Measurements from ENCODE around the gene LAMP1. TPM values are rescaled to one million over a fixed set of nuclear protein-coding genes. Genes with fewer than 3 reads are reported as not detected.

LAMP1 gene
- total RNA-seq, 1 experiment from 2014 or later, result 110 TPM

DNA sequence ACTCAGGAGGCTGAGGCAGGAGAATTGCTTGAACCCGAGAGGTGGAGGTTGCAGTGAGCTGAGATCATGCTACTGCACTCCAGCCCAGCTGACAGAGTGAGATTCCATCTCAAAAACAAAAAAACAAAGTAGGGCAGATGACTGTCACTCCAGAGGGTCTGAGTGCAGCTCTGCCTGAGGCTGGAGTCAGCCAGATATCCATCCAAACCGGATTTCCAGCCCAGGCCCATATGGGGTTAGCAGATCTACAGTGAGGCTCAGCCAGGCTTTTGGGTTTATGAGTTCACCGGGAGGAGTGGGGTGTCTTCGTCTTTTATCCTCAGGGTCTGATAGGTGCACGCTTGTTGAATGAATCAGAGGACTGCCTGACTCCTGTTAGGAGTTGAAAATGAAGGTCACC, 19.0 kb downstream of the LAMP1 start:
- CTCF ChIA-PET, result no interaction called here
- H3K36me3 ChIP-seq (ENCODE audit: low read depth, low read length), result peaks cover 9% of the 10 kb centered on the region; the same call in 1 of the 2 replicates
- DNase-seq (no peak), ATAC-seq (no peak)
- POLR2A ChIA-PET (ENCODE audit: unreplicated experiment), result no interaction called here
- H3K4me3 ChIP-seq (ENCODE audit: low read length), result no peak overlapping the region
- no peaks in the 10 kb centered on the region for H3K9me3 ChIP-seq (ENCODE audit: low read length)
- H3K27me3 ChIP-seq (ENCODE audit: low read length), result no peaks in the 10 kb centered on the region
- no peak overlapping the region for H3K27ac ChIP-seq (ENCODE audit: low read length)
- no TSS peak for BruUV-seq (replicated peaks)
- H3K4me2 ChIP-seq (ENCODE audit: low read length), result no peak overlapping the region
- H3K79me2 ChIP-seq (ENCODE audit: low read length), result no peaks in the 10 kb centered on the region; the same call in 1 of the 2 replicates
- no peaks in the 10 kb centered on the region for H3F3A ChIP-seq (ENCODE audit: low read length, unreplicated experiment)
- H3K9me2 ChIP-seq (replicated peaks; ENCODE audit: low read length), result no peaks in the 10 kb centered on the region
- no peak overlapping the region for H3K9ac ChIP-seq (ENCODE audit: low read length)
- intact Hi-C loops (cut with micrococcal nuclease), result no loop called here
- H4K20me1 ChIP-seq (ENCODE audit: low read length), result no peaks in the 10 kb centered on the region
- H2AFZ ChIP-seq (ENCODE audit: low read length), result no peak overlapping the region
- no peaks in the 10 kb centered on the region for H3K4me1 ChIP-seq (ENCODE audit: insufficient read depth, low read length)
- TF ChIP-seq, protein P1, sequence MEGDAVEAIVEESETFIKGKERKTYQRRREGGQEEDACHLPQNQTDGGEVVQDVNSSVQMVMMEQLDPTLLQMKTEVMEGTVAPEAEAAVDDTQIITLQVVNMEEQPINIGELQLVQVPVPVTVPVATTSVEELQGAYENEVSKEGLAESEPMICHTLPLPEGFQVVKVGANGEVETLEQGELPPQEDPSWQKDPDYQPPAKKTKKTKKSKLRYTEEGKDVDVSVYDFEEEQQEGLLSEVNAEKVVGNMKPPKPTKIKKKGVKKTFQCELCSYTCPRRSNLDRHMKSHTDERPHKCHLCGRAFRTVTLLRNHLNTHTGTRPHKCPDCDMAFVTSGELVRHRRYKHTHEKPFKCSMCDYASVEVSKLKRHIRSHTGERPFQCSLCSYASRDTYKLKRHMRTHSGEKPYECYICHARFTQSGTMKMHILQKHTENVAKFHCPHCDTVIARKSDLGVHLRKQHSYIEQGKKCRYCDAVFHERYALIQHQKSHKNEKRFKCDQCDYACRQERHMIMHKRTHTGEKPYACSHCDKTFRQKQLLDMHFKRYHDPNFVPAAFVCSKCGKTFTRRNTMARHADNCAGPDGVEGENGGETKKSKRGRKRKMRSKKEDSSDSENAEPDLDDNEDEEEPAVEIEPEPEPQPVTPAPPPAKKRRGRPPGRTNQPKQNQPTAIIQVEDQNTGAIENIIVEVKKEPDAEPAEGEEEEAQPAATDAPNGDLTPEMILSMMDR (conservative IDR thresholded peaks at IDR 0.05; ENCODE audit: low read depth, low read length), result no peak
- no peak for TF ChIP-seq EZH2phosphoT487 (IDR thresholded peaks at IDR 0.05; ENCODE audit: borderline replicate concordance, low read length)
- no peak for TF ChIP-seq EZH2 (IDR thresholded peaks at IDR 0.05; ENCODE audit: low read length, unreplicated experiment)

DNA sequence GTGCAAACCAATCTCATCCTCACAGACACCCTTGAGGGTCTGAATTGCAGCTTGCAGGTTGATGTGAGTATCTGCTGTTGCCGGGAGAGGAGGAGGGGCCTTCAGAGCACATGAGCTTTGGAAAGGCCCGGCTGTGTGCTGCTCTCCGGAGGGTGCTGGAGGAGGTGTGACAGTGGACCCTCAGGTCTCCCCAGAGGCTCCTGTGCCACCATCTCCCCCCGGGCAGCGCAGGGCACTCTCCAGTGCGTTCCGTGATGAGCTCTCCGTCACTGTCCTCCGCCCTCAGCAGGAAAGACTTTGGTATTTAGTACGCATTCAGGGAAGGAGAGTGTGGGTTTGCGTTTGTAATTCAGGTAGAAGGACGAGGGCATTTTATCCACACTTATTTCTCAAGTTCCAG, 20.0 kb downstream of the LAMP1 start:
- Histone ChIP-seq H3K36me3 (ENCODE audit: low read depth, low read length) (peaks cover 6% of the 10 kb centered on the region; the same call in 1 of the 2 replicates), H3K4me3 (ENCODE audit: low read length) (no peak overlapping the region), H3K4me2 (ENCODE audit: low read length) (no peak overlapping the region), H3K27me3 (ENCODE audit: low read length) (no peaks in the 10 kb centered on the region), H2AFZ (ENCODE audit: low read length) (no peak overlapping the region), H3K9me3 (ENCODE audit: low read length) (no peaks in the 10 kb centered on the region), H3K9me2 (replicated peaks; ENCODE audit: low read length) (no peaks in the 10 kb centered on the region), H3F3A (ENCODE audit: low read length, unreplicated experiment) (no peaks in the 10 kb centered on the region), H3K4me1 (ENCODE audit: insufficient read depth, low read length) (no peaks in the 10 kb centered on the region), H4K20me1 (ENCODE audit: low read length) (no peaks in the 10 kb centered on the region), H3K79me2 (ENCODE audit: low read length) (no peaks in the 10 kb centered on the region; the same call in 1 of the 2 replicates), H3K9ac (ENCODE audit: low read length) (no peak overlapping the region), H3K27ac (ENCODE audit: low read length) (no peak overlapping the region)
- no peak for ATAC-seq
- intact Hi-C loops (cut with micrococcal nuclease), result no loop called here
- TF ChIP-seq EZH2 (IDR thresholded peaks at IDR 0.05; ENCODE audit: low read length, unreplicated experiment) (no peak), EZH2phosphoT487 (IDR thresholded peaks at IDR 0.05; ENCODE audit: borderline replicate concordance, low read length) (no peak)
- TF ChIP-seq, protein P1 (conservative IDR thresholded peaks at IDR 0.05; ENCODE audit: low read depth, low read length), result no peak
- no peak for DNase-seq
- POLR2A ChIA-PET (ENCODE audit: unreplicated experiment), result no interaction called here
- no TSS peak for BruUV-seq (replicated peaks)
- CTCF ChIA-PET, result no interaction called here

DNA sequence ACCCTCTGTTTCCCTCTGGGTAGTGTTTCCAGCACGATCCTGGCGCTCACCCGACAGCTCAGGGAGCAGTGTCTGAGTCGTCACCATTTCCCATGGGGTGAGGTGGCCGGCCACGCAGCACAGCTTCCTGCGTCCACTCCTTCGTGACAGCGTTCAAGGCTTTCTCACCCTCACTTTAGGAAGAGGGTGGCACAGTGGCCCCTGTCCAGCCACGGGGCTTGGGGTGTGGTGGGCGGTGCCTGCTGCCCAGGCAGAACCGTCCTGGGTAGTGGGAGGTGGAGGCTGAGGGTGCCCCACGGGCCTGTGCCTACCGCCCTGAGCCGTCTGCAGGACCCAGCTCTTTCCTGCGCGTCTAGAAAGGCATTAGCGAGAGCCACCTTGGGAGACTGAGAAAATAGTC, 21.9 kb downstream of the LAMP1 start:
- no peak for DNase-seq
- H3K79me2 ChIP-seq (ENCODE audit: low read length), result no peaks in the 10 kb centered on the region; the same call in 1 of the 2 replicates
- ATAC-seq, result no peak
- no peaks in the 10 kb centered on the region for H3F3A ChIP-seq (ENCODE audit: low read length, unreplicated experiment)
- TF ChIP-seq, protein P1 (conservative IDR thresholded peaks at IDR 0.05; ENCODE audit: low read depth, low read length), result no peak
- no peak for TF ChIP-seq EZH2phosphoT487 (IDR thresholded peaks at IDR 0.05; ENCODE audit: borderline replicate concordance, low read length)
- no peak for TF ChIP-seq EZH2 (IDR thresholded peaks at IDR 0.05; ENCODE audit: low read length, unreplicated experiment)
- no peak overlapping the region for H3K9ac ChIP-seq (ENCODE audit: low read length)
- peaks cover 6% of the 10 kb centered on the region; the same call in 1 of the 2 replicates for H3K36me3 ChIP-seq (ENCODE audit: low read depth, low read length)
- H3K9me2 ChIP-seq (replicated peaks; ENCODE audit: low read length), result no peaks in the 10 kb centered on the region
- no peaks in the 10 kb centered on the region for H4K20me1 ChIP-seq (ENCODE audit: low read length)
- no peaks in the 10 kb centered on the region for H3K4me1 ChIP-seq (ENCODE audit: insufficient read depth, low read length)
- no peak overlapping the region for H3K4me2 ChIP-seq (ENCODE audit: low read length)
- no peaks in the 10 kb centered on the region for H3K9me3 ChIP-seq (ENCODE audit: low read length)
- H3K27ac ChIP-seq (ENCODE audit: low read length), result no peak overlapping the region
- POLR2A ChIA-PET (ENCODE audit: unreplicated experiment), result no interaction called here
- intact Hi-C loops (cut with micrococcal nuclease), result no loop called here
- no peak overlapping the region for H3K4me3 ChIP-seq (ENCODE audit: low read length)
- H2AFZ ChIP-seq (ENCODE audit: low read length), result no peak overlapping the region
- no TSS peak for BruUV-seq (replicated peaks)
- H3K27me3 ChIP-seq (ENCODE audit: low read length), result no peaks in the 10 kb centered on the region
- CTCF ChIA-PET, result no interaction called here

Data from PC-3 (cell line).